ENCODE measurements around the gene PAGR1. TPM values are rescaled to one million over a fixed set of nuclear protein-coding genes. Genes with fewer than 3 reads are reported as not detected.

The PAGR1 gene
- total RNA-seq, result 18.8 TPM

GRCh38 chr16:29815793-29816693 is at the start of gene PAGR1:
Gene PAGR1, plus strand, starts transcription at chr16:29816152. Its CDS starts 374 bp downstream, at chr16:29816526.

DNA sequence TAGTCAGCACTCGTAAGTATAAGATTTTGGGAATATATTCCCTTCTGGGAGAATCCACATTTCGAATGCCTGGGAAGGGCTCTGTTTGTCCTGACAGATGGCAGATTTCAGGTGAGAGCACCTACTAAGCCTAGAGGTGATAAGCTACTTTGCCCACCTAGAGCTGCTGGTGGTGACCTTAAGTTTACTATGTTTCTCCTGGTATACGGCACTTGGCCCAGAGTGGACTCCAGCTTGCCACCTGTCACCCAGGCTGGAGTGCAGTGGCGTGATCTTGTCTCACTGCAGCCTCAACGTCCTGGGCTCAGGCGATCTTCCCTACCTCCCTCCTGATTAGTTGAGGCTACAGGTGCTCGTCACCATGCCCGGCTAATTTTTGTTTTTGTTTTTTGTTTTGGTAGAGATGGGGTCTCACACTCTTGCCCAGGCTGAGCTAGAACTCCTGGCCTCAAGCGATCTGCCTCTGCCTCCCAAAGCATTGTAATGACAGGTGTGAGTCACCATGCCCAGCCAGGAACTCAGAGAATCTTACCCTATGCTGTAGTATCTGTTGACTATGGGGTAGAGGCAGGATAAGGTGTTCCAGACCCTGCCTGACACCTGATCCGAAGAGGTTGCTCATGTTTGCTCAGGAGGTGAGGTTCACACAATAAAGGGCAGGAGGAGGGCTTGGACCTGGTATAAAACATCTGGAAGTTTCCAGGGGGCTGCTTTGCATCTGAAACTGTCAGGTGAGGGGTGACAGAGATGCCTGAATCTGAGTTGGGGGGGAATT is 38.2 kb upstream of the PAGR1 start, which contains the start of gene ZG16:
TSS of gene ZG16 (plus strand) at position 681 of the 775 bp plus-strand sequence. CDS start 1,011 bp downstream, outside the sequence.

DNA sequence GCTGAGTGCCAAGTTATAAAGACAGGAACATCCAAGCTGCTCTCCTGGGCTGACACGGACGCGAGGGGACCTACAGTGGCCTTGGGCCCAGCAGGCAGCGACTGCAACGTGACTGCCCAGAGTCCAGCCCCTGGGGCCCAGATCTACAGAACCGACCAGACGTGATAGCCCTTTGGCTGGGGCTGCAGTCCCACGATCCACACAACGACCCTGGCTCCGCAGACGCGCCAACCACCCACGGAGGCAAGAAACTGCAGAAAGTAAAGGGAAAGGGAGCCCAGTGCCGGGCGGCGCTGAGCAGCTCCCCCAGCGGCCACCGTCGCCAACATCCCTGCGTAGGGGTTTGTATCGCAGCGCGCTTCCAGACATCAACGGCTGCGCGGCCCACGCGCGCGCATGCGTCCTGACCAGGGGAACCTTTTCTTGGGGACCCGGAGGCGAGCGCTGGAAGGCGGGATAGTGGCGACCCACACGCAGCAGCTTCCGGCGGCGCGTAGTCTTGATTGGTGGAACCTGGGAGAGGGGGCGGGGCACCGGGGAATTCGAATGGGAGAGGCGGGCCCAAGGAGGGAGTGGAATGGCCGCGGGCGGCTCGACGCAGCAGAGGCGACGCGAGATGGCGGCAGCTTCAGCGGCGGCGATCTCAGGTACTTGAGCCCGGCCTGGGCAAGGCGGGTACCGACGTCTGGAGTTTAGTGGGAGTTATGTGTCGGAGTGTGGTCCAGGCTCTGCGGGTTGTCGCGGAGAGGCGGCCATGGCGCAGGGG is 25.6 kb upstream of the PAGR1 start, which contains the start of gene KIF22:
TSS of gene KIF22 (plus strand) at position 569 of the 766 bp plus-strand sequence. CDS start at position 578, 9 bp downstream.

GRCh38 chr16:29806099-29806579 is 9.8 kb upstream of the PAGR1 start, which contains the start of gene MAZ:
Gene MAZ, plus strand, starts transcription at chr16:29806529. Its CDS starts 173 bp downstream, at chr16:29806702.

DNA sequence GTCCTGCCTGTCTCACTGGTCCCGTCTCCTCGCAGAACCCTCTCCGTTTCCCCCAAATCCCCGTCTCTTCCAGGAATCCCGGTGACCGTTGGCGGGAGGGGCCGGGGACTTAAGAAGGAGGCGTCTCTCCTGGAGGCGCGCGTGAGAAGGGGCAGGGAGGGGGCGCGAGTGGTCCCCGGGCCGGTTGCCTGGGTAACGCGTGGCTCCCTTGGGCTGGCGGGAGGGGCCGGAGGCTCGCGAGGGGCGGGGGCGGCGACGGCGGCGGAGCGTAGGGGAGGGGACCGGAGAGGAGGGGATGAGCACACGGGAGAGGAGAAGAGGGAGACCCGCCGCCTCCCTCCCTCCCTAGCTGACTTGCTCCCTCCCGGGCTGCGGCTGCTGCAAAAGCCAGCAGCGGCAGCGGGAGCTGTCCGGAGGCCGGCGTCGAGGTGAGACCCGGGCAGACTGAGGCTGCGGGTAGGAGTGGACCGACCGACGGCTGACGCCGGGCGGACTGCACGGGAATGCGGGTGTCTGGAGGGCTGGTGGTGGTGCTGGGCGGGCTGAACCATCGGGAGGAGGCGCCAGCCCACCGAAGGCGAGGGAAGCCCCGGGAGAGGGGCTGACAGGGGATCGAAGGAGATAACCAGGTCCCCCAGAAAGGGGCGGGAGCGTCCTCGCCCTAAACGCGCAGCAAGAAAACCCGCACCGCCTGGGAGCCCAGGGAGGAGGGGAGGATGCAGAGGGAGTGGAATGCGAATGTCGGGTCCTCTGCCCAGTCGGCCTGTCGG is 3.9 kb upstream of the PAGR1 start, which contains the start of gene PRRT2:
TSS of gene PRRT2 (plus strand) at position 298 of the 770 bp plus-strand sequence. CDS start 862 bp downstream, outside the sequence.

GRCh38 chr16:29820271-29820701 is 4.3 kb downstream of the PAGR1 start, which contains the start of gene MVP:
Gene MVP, plus strand, starts transcription at chr16:29820462. Its CDS starts 10,088 bp downstream, at chr16:29830550.

GRCh38 chr16:29862884-29863668 is 47.1 kb downstream of the PAGR1 start, which contains the start of gene CDIPT:
Gene CDIPT, minus strand, starts transcription at chr16:29863226. Its CDS starts 369 bp downstream, at chr16:29862857.

Small RNA genes within 50 kb of the gene (small RNA-seq; reads per million reads assigned to genes)
- not detected for gene AC009133.6 (ENCODE audit: low replicate concordance)
- gene AC120114.4 (ENCODE audit: low replicate concordance), result not detected

Other genes with a start within 250 kb of the PAGR1 start
- under 0.01 TPM for gene SPN, start 152.9 kb upstream of the PAGR1 start, total RNA-seq
- gene QPRT, start 137.0 kb upstream of the PAGR1 start, total RNA-seq, result 2.8 TPM
- gene C16orf54, start 70.2 kb upstream of the PAGR1 start, total RNA-seq, result 0.31 TPM
- not detected for gene ZG16, start 37.9 kb upstream of the PAGR1 start, total RNA-seq
- 52.9 TPM for gene KIF22, start 25.4 kb upstream of the PAGR1 start, total RNA-seq
- 292 TPM for gene MAZ, start 9.6 kb upstream of the PAGR1 start, total RNA-seq
- 36.0 TPM for gene PRRT2, start 4.0 kb upstream of the PAGR1 start, total RNA-seq
- gene MVP, start 4.3 kb downstream of the PAGR1 start, total RNA-seq, result 5.6 TPM
- 48.8 TPM for gene CDIPT, start 47.1 kb downstream of the PAGR1 start, total RNA-seq
- gene SEZ6L2, start 83.4 kb downstream of the PAGR1 start, total RNA-seq, result 52.0 TPM
- gene ASPHD1, start 84.3 kb downstream of the PAGR1 start, total RNA-seq, result 13.1 TPM
- gene KCTD13, start 110.1 kb downstream of the PAGR1 start, total RNA-seq, result 36.6 TPM
- 25.4 TPM for gene TMEM219, start 145.9 kb downstream of the PAGR1 start, total RNA-seq
- 55.4 TPM for gene TAOK2, start 157.7 kb downstream of the PAGR1 start, total RNA-seq
- 18.8 TPM for gene HIRIP3, start 179.5 kb downstream of the PAGR1 start, total RNA-seq
- 22.8 TPM for gene INO80E, start 180.1 kb downstream of the PAGR1 start, total RNA-seq
- 17.2 TPM for gene DOC2A, start 194.9 kb downstream of the PAGR1 start, total RNA-seq
- gene C16orf92, start 207.0 kb downstream of the PAGR1 start, total RNA-seq, result not detected
- gene TLCD3B, start 215.1 kb downstream of the PAGR1 start, total RNA-seq, result 24.4 TPM
- gene ALDOA, start 249.6 kb downstream of the PAGR1 start, total RNA-seq, result 89.8 TPM